ENCODE measurements around the gene CFAP57.

The CFAP57 gene

GRCh38 chr1:43256675-43257570, 84.8 kb downstream of the CFAP57 start:
- Histone ChIP-seq H3K27me3 (ENCODE audit: insufficient read depth, low read length) (no peaks in the 10 kb centered on the region), H3K27ac (ENCODE audit: low read depth, low read length) (no peak overlapping the region), H3K4me1 (ENCODE audit: insufficient read depth, low read length) (no peaks in the 10 kb centered on the region), H3K9me3 (ENCODE audit: insufficient read depth, low read depth, low read length) (peaks cover 25% of the 10 kb centered on the region), H3K4me3 (ENCODE audit: low read length) (no peak overlapping the region), H3K9ac (ENCODE audit: low read depth, low read length) (no peak overlapping the region), H3K36me3 (ENCODE audit: insufficient read depth, low read length) (no peaks in the 10 kb centered on the region)
- WGBS: 93% methylated on average over 8 of the region's 8 CpGs

GRCh38 chr1:43258370-43258769, 86.2 kb downstream of the CFAP57 start:
- no peaks in the 10 kb centered on the region for H3K36me3 ChIP-seq (ENCODE audit: insufficient read depth, low read length)
- H3K27ac ChIP-seq (ENCODE audit: low read depth, low read length): no peak overlapping the region
- H3K4me3 ChIP-seq (ENCODE audit: low read length): no peak overlapping the region
- WGBS: 65% methylated on average over 3 of the region's 3 CpGs
- H3K9ac ChIP-seq (ENCODE audit: low read depth, low read length): no peak overlapping the region
- no peaks in the 10 kb centered on the region for H3K27me3 ChIP-seq (ENCODE audit: insufficient read depth, low read length)
- H3K4me1 ChIP-seq (ENCODE audit: insufficient read depth, low read length): no peaks in the 10 kb centered on the region
- H3K9me3 ChIP-seq (ENCODE audit: insufficient read depth, low read depth, low read length): peaks cover 36% of the 10 kb centered on the region

GRCh38 chr1:43265431-43265830, 93.3 kb downstream of the CFAP57 start:
- Histone ChIP-seq H3K27ac (ENCODE audit: low read depth, low read length) (no peak overlapping the region), H3K36me3 (ENCODE audit: insufficient read depth, low read length) (no peaks in the 10 kb centered on the region), H3K9ac (ENCODE audit: low read depth, low read length) (no peak overlapping the region), H3K27me3 (ENCODE audit: insufficient read depth, low read length) (no peaks in the 10 kb centered on the region), H3K4me3 (ENCODE audit: low read length) (no peak overlapping the region), H3K9me3 (ENCODE audit: insufficient read depth, low read depth, low read length) (peaks cover 34% of the 10 kb centered on the region), H3K4me1 (ENCODE audit: insufficient read depth, low read length) (peaks cover 5% of the 10 kb centered on the region; the same call in 1 of the 2 replicates)
- 88% methylated on average over 4 of the region's 4 CpGs for WGBS

- H3K9me3 ChIP-seq (ENCODE audit: insufficient read depth, low read depth, low read length): peaks cover 27% of the 10 kb centered on the region
- H3K36me3 ChIP-seq (ENCODE audit: insufficient read depth, low read length): no peaks in the 10 kb centered on the region
- H3K9ac ChIP-seq (ENCODE audit: low read depth, low read length): no peak overlapping the region
- WGBS: 89% methylated on average over 1 of the region's 1 CpG
- no peaks in the 10 kb centered on the region for H3K27me3 ChIP-seq (ENCODE audit: insufficient read depth, low read length)
- H3K4me3 ChIP-seq (ENCODE audit: low read length): no peak overlapping the region
- H3K4me1 ChIP-seq (ENCODE audit: insufficient read depth, low read length): peaks cover 14% of the 10 kb centered on the region
- H3K27ac ChIP-seq (ENCODE audit: low read depth, low read length): no peak overlapping the region
These were observed 94.8 kb downstream of the CFAP57 start for GRCh38 chr1:43266881-43267280.

- no peaks in the 10 kb centered on the region for H3K27me3 ChIP-seq (ENCODE audit: insufficient read depth, low read length)
- no peak overlapping the region for H3K9ac ChIP-seq (ENCODE audit: low read depth, low read length)
- no peak overlapping the region for H3K4me3 ChIP-seq (ENCODE audit: low read length)
- no peaks in the 10 kb centered on the region for H3K36me3 ChIP-seq (ENCODE audit: insufficient read depth, low read length)
- peaks cover 23% of the 10 kb centered on the region for H3K9me3 ChIP-seq (ENCODE audit: insufficient read depth, low read depth, low read length)
- WGBS: 93% methylated on average over 9 of the region's 9 CpGs
- peaks cover 14% of the 10 kb centered on the region for H3K4me1 ChIP-seq (ENCODE audit: insufficient read depth, low read length)
- no peak overlapping the region for H3K27ac ChIP-seq (ENCODE audit: low read depth, low read length)
These were observed 95.2 kb downstream of the CFAP57 start for GRCh38 chr1:43267291-43267805.

GRCh38 chr1:43267818-43268425, 95.8 kb downstream of the CFAP57 start:
- no peak overlapping the region for H3K9ac ChIP-seq (ENCODE audit: low read depth, low read length)
- no peak overlapping the region for H3K4me3 ChIP-seq (ENCODE audit: low read length)
- WGBS: 88% methylated on average over 2 of the region's 3 CpGs
- H3K36me3 ChIP-seq (ENCODE audit: insufficient read depth, low read length): no peaks in the 10 kb centered on the region
- H3K9me3 ChIP-seq (ENCODE audit: insufficient read depth, low read depth, low read length): peaks cover 17% of the 10 kb centered on the region
- no peaks in the 10 kb centered on the region for H3K27me3 ChIP-seq (ENCODE audit: insufficient read depth, low read length)
- peaks cover 14% of the 10 kb centered on the region for H3K4me1 ChIP-seq (ENCODE audit: insufficient read depth, low read length)
- H3K27ac ChIP-seq (ENCODE audit: low read depth, low read length): no peak overlapping the region

GRCh38 chr1:43269627-43270375, 97.7 kb downstream of the CFAP57 start, which contains the start of gene TMEM125:
TSS of gene TMEM125 (plus strand) at chr1:43269983. CDS start at chr1:43272723, 2,740 bp downstream.
- Histone ChIP-seq H3K27me3 (ENCODE audit: insufficient read depth, low read length) (no peaks in the 10 kb centered on the region), H3K4me1 (ENCODE audit: insufficient read depth, low read length) (peaks cover 17% of the 10 kb centered on the region), H3K9ac (ENCODE audit: low read depth, low read length) (peak within 1 kb of the TSS; percentile 24), H3K9me3 (ENCODE audit: insufficient read depth, low read depth, low read length) (peaks cover 6% of the 10 kb centered on the region; the same call in 1 of the 2 replicates), H3K4me3 (ENCODE audit: low read length) (peak within 1 kb of the TSS; percentile 59), H3K27ac (ENCODE audit: low read depth, low read length) (peak within 1 kb of the TSS; percentile 63; the same call in 1 of the 2 replicates), H3K36me3 (ENCODE audit: insufficient read depth, low read length) (no peaks in the 10 kb centered on the region; the same call in 1 of the 2 replicates)
- 74% methylated on average over 7 of the region's 7 CpGs for WGBS

GRCh38 chr1:43270421-43271095, 98.4 kb downstream of the CFAP57 start:
- no peaks in the 10 kb centered on the region for H3K27me3 ChIP-seq (ENCODE audit: insufficient read depth, low read length)
- H3K27ac ChIP-seq (ENCODE audit: low read depth, low read length): peak overlapping the region; percentile 63; the same call in 1 of the 2 replicates
- WGBS: 8% methylated on average over 29 of the region's 29 CpGs
- H3K4me3 ChIP-seq (ENCODE audit: low read length): peak overlapping the region; percentile 59
- H3K9ac ChIP-seq (ENCODE audit: low read depth, low read length): peak overlapping the region; percentile 24
- no peaks in the 10 kb centered on the region; the same call in 1 of the 2 replicates for H3K36me3 ChIP-seq (ENCODE audit: insufficient read depth, low read length)
- no peaks in the 10 kb centered on the region for H3K9me3 ChIP-seq (ENCODE audit: insufficient read depth, low read depth, low read length)
- H3K4me1 ChIP-seq (ENCODE audit: insufficient read depth, low read length): peaks cover 17% of the 10 kb centered on the region

- no peak overlapping the region; the same call in 1 of the 2 replicates for H3K27ac ChIP-seq (ENCODE audit: low read depth, low read length)
- H3K27me3 ChIP-seq (ENCODE audit: insufficient read depth, low read length): no peaks in the 10 kb centered on the region
- no peaks in the 10 kb centered on the region for H3K9me3 ChIP-seq (ENCODE audit: insufficient read depth, low read depth, low read length)
- H3K4me1 ChIP-seq (ENCODE audit: insufficient read depth, low read length): peaks cover 17% of the 10 kb centered on the region
- peak overlapping the region; percentile 24 for H3K9ac ChIP-seq (ENCODE audit: low read depth, low read length)
- H3K4me3 ChIP-seq (ENCODE audit: low read length): peak overlapping the region; percentile 59
- WGBS: 62% methylated on average over 12 of the region's 12 CpGs
- no peaks in the 10 kb centered on the region; the same call in 1 of the 2 replicates for H3K36me3 ChIP-seq (ENCODE audit: insufficient read depth, low read length)
These were observed 99.3 kb downstream of the CFAP57 start for GRCh38 chr1:43271186-43272118.
